Measurements from ENCODE around the gene DENND1C.

Gene DENND1C

DNA sequence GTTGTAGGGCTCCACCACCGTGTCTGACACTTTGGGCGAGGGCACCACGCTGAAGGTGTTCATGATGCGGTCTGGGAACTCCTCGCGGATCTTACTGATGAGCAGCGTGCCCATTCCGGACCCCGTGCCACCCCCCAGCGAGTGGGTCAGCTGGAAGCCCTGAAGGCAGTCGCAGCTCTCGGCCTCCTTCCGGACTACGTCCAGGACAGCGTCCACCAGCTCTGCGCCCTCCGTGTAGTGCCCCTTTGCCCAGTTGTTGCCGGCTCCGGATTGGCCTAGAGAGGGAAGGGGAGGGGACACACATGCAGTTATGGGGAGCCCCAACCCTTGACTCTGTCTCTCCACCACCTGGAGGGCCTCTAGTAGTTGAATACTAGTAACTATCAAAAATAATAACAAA, 14.4 kb upstream of the DENND1C start:
- TF ChIP-seq, protein P1, sequence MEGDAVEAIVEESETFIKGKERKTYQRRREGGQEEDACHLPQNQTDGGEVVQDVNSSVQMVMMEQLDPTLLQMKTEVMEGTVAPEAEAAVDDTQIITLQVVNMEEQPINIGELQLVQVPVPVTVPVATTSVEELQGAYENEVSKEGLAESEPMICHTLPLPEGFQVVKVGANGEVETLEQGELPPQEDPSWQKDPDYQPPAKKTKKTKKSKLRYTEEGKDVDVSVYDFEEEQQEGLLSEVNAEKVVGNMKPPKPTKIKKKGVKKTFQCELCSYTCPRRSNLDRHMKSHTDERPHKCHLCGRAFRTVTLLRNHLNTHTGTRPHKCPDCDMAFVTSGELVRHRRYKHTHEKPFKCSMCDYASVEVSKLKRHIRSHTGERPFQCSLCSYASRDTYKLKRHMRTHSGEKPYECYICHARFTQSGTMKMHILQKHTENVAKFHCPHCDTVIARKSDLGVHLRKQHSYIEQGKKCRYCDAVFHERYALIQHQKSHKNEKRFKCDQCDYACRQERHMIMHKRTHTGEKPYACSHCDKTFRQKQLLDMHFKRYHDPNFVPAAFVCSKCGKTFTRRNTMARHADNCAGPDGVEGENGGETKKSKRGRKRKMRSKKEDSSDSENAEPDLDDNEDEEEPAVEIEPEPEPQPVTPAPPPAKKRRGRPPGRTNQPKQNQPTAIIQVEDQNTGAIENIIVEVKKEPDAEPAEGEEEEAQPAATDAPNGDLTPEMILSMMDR (IDR thresholded peaks at IDR 0.05; ENCODE audit: control insufficient read depth, extremely low read depth, insufficient read depth), result no peak
- no peak for DNase-seq (ENCODE audit: low read depth)
- no peak overlapping the region for H3K4me3 ChIP-seq (ENCODE audit: low read depth, low read length)

DNA sequence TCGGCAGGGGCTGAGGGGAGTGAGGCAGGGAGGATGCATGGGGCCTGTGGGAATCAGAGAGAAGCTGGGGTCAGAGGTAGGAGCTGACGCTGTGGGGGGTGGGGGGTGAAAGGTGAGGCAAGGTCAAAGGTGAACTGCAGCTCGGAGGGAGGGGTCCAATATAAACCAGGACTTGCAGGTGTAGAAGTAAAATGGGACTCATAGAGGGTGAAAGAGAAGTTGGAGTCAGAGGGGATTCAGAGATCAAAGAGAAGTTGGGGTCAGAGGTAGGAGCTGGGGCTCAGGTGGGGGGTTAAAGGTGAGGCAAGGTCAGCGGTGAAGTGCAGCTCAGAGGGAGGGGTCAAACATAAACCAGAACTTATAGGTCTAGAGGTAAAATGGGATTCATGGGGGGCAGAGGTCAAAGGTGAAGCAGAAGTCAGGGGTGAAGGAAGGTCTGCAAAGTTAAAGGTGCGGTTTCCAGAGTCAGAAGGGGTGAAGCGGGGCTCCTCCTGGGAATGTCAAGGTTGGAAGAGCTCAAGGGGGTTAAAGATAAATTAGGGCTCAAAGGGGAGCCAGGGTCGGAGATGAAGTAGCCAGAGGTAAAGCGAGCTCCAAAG, 12.9 kb upstream of the DENND1C start:
- DNase-seq (ENCODE audit: low read depth), result no peak
- TF ChIP-seq, protein P1 (IDR thresholded peaks at IDR 0.05; ENCODE audit: control insufficient read depth, extremely low read depth, insufficient read depth), result no peak
- no peak overlapping the region for H3K4me3 ChIP-seq (ENCODE audit: low read depth, low read length)

DNA sequence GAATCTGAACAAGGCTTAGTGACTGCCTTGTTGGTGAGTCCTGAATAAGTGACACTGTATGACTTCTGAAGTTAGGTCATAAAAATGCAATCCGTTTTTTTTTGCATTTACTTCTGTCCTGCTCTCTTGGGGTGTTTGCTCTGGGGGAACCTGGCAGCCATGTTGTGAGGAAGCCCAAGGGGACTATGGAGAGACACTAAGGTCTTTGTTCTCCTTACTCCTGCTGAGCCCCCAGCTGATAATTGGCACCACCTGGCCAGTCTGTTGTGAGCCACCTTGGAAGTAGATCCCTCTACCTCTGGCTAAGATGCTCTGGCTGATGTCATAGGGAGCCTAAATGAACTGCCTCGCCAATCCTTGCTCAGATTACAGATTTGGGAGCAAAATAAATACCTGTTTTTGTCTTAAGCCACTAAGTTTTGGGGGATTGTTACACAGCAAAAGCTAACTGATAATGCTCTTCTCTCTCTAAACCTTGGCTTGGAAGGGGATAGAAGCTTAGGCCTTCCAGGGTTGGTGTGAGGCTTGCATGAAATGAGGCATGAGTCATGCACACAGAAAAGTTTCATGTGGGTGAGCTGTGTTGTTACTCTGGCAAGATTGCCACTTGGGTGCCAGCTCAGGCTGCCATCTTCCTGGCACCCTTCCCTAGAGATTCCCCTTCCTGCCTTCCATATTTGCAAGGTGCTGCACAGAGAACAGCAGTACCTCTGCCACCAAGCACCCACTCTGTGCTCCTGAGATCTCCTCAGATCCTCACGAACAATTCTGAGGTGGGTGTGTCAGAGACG, 10.4 kb upstream of the DENND1C start:
- DNase-seq (ENCODE audit: low read depth), result no peak
- H3K4me3 ChIP-seq (ENCODE audit: low read depth, low read length), result no peak overlapping the region
- TF ChIP-seq, protein P1 (IDR thresholded peaks at IDR 0.05; ENCODE audit: control insufficient read depth, extremely low read depth, insufficient read depth), result no peak

DNA sequence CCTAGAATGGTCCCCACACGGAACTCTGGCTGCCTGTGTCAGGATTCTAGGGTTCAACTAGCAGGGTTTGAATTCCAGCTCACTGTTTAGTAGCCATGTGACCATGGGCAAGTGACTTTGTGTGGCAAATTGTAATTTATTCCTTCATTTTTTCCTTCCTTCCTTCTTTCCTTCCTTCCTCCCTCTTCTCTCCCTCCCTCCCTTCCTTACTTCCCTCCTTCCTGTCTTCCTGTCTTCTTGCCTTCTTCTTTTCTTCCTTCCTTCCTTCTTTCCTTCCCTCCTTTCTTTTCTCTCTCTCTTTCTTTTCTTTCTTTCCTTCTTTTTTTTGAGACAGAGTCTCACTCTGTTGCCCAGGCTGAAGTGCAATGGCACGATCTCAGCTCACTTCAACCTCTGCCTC, 8.5 kb upstream of the DENND1C start:
- no peak overlapping the region for H3K4me3 ChIP-seq (ENCODE audit: low read depth, low read length)
- TF ChIP-seq, protein P1 (IDR thresholded peaks at IDR 0.05; ENCODE audit: control insufficient read depth, extremely low read depth, insufficient read depth), result no peak
- DNase-seq (ENCODE audit: low read depth), result no peak

DNA sequence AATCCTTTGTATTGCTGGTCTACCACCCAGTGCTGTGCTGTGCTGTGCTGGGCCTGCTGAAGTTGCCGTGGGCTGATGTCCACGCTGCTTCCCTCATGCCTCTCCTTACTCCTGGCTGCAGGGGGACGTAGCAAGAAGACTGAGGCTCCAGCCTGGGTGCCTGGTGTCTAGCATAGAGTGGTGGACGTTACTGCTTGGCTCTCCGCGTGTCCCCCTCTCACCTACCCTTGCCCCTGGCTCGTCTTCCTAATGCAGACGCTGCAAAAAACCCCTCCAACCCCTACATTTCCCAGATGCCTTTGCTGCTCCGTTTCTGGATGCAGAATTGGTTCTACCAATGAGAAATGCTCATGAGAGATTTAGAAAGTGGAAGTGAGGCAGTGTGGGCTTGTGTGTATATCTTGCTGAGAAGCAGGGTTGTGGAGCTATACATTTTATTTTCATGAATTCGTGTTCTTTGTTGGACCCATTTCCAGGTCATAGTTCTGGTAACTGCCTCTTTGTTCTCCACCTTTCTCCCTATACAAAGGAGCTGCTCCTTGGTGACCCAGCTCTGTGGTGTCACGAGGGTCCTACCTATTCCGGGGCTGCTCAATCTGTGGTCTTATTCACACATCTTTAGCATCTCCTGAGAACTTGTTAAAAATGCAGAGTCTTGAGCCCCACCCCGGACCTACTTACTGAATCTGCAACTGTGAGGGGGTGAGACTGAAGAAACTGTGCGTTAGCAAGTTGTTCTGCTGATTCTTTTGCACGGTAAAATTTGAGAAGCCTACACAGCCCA, 7.9 kb upstream of the DENND1C start:
- no peak for DNase-seq (ENCODE audit: low read depth)
- no peak overlapping the region for H3K4me3 ChIP-seq (ENCODE audit: low read depth, low read length)
- TF ChIP-seq, protein P1 (IDR thresholded peaks at IDR 0.05; ENCODE audit: control insufficient read depth, extremely low read depth, insufficient read depth), result no peak

DNA sequence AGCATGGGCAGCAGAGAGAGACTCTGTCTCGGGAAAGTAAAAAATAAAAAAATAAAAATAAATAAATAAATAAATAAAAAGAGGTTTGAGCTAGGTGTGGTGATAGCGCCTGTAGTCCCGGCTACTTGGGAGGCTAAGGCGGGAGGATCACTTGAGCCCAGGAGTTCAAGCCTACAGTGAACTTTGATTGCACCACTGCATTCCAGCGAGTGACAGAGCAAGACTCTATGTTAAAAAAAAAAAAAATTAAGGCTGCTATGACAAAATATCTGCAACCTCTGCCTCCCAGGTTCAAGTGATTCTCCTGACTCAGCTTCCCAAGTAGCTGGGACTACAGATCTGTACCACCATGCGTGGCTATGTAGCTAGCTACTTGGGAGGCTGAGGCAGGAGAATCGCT, 3.2 kb upstream of the DENND1C start:
- no peak overlapping the region for H3K4me3 ChIP-seq (ENCODE audit: low read depth, low read length)
- no peak for DNase-seq (ENCODE audit: low read depth)
- TF ChIP-seq, protein P1 (IDR thresholded peaks at IDR 0.05; ENCODE audit: control insufficient read depth, extremely low read depth, insufficient read depth), result no peak
